Coronary artery (tissue), 2 donors: ENCODE measurements around the gene COL5A3.
"Not testable (repeated sequence)": the region's sequence is repeated elsewhere in the genome, so short reads cannot be mapped to it uniquely, and the experiment has no call there.

Experiments
- DNase-seq: peaks from one replicate; pipeline ENCODE4 v3.0.0-alpha.2; 2017; ENCODE audit warnings: low spot score
- H3K27ac ChIP-seq, 2 donors: fragments of 200-600 bp; sonication (generic); one replicate each; pipeline ENCODE4 v1.5.1; 2016 to 2019
- H3K4me3 ChIP-seq: fragments of 200-600 bp; sonication (generic); 2 replicates; pipeline ENCODE4 v1.5.1; 2016; ENCODE audit warnings: mild to moderate bottlenecking, moderate library complexity
- TF ChIP-seq, protein P1 (sequence below): fragments of 200-600 bp; sonication (generic); IDR thresholded peaks from one replicate; pipeline ENCODE4 v1.5.1; 2019; ENCODE audit warnings: antibody characterized with exemption

The COL5A3 gene

DNA sequence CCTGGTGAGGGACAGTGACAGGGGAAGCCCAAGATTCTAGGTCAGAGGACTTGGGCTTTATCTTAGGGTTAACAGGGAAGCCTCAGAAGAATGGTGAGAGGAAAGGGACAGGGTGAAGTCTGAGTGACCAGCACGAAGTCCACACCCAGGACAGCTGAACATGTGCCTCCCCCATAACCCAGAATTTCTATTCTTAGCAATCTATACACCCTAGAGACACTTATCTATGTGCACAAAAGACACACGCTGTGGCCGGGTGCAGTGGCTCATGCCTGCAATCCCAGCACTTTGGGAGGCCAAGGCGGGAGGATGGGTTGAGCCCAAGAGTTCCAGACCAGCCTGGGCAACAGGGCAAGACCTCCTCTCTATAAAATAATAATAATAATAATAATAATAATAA lies 62.9 kb downstream of the COL5A3 start:
- H3K27ac ChIP-seq: no peak overlapping the region
- TF ChIP-seq, protein P1, sequence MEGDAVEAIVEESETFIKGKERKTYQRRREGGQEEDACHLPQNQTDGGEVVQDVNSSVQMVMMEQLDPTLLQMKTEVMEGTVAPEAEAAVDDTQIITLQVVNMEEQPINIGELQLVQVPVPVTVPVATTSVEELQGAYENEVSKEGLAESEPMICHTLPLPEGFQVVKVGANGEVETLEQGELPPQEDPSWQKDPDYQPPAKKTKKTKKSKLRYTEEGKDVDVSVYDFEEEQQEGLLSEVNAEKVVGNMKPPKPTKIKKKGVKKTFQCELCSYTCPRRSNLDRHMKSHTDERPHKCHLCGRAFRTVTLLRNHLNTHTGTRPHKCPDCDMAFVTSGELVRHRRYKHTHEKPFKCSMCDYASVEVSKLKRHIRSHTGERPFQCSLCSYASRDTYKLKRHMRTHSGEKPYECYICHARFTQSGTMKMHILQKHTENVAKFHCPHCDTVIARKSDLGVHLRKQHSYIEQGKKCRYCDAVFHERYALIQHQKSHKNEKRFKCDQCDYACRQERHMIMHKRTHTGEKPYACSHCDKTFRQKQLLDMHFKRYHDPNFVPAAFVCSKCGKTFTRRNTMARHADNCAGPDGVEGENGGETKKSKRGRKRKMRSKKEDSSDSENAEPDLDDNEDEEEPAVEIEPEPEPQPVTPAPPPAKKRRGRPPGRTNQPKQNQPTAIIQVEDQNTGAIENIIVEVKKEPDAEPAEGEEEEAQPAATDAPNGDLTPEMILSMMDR: no peak
- DNase-seq: no peak
- no peak overlapping the region for H3K4me3 ChIP-seq

- not testable (repeated sequence) for DNase-seq, H3K4me3 ChIP-seq
- H3K27ac ChIP-seq: peak overlapping the region in 1 of 2 donors; percentile 16
These were observed 63.7 kb downstream of the COL5A3 start for GRCh38 chr19:9946528-9947125.

- TF ChIP-seq, protein P1: no peak
- Histone ChIP-seq H3K27ac (peak overlapping the region; percentile 49 to 84), H3K4me3 (peak overlapping the region; percentile 39)
- DNase-seq: peak; percentile 91
These were observed 64.9 kb downstream of the COL5A3 start for GRCh38 chr19:9945319-9945966.

- no peak for DNase-seq
- H3K4me3 ChIP-seq: no peak overlapping the region
- TF ChIP-seq, protein P1: no peak
- H3K27ac ChIP-seq: no peak overlapping the region
These were observed 66.6 kb downstream of the COL5A3 start for GRCh38 chr19:9943744-9944143.

GRCh38 chr19:9941671-9942070 lies 68.6 kb downstream of the COL5A3 start:
- Histone ChIP-seq H3K4me3 (no peak overlapping the region), H3K27ac (no peak overlapping the region)
- DNase-seq: no peak
- TF ChIP-seq, protein P1: no peak

- no peak overlapping the region for H3K4me3 ChIP-seq
- TF ChIP-seq, protein P1: no peak
- no peak for DNase-seq
- H3K27ac ChIP-seq: no peak overlapping the region
These were observed 69.1 kb downstream of the COL5A3 start for GRCh38 chr19:9941231-9941630.

- TF ChIP-seq, protein P1: no peak
- Histone ChIP-seq H3K4me3 (no peak overlapping the region), H3K27ac (no peak overlapping the region)
- DNase-seq: no peak
These were observed 69.5 kb downstream of the COL5A3 start for GRCh38 chr19:9940778-9941177.
